Stimulated activated CD4-positive, alpha-beta T cell treated with anti-CD3 and anti-CD28 coated beads, Interleukin-4, amount 100 ng/mL, for 24 hours (primary cell): ENCODE measurements around the gene OCLN.
A peak's percentile ranks its signal among the peaks of the same experiment; 100 is the strongest.
"Not testable (repeated sequence)": the region's sequence is repeated elsewhere in the genome, so short reads cannot be mapped to it uniquely, and the experiment has no call there.

Source experiments
- DNase-seq: peaks from one replicate; pipeline ENCODE4 v3.0.0-alpha.2; 2020

The OCLN gene

DNA sequence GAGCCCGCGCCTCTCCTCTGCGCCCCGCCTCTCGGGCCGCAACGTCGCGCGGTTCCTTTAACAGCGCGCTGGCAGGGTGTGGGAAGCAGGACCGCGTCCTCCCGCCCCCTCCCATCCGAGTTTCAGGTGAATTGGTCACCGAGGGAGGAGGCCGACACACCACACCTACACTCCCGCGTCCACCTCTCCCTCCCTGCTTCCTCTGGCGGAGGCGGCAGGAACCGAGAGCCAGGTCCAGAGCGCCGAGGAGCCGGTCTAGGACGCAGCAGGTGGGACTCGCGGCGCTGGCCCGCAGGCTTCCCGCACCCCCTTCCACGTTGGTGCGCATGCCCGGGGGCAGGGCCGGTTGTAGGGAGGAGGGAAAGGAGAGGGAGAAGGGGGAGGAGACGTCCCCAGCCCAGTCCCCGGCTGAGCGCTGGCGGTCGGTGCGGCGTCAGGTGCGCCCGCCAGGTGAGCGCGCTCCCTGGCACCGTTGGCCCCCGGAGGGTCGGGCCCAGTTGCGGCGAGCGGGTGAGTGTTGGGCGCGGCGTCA, at the start of gene OCLN:
OCLN (plus strand) TSS at position 400 of the 532 bp plus-strand sequence. CDS start 11,455 bp downstream, outside the sequence.
- DNase-seq = peak; percentile 7

GRCh38 chr5:69444127-69444754, 48.3 kb upstream of the OCLN start:
- DNase-seq = no peak

DNA sequence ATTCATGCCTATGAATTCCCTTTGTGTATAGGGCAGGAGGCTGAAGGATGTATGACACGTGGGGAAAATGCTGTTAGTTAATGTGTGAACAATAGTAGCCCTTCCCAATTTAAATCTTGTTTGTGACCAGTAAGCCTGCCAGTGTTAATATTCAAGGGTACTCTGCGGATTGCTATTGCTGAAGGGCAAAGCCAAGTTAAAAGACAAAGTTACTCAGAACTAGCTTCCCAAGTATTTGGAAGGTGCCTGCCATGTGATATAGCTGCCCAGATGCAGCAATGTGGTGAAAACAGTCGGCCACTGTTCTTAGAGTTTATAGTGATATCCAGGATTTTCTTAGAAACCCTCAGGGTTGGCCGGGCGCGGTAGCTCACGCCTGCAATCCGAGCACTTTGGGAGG, 43.1 kb upstream of the OCLN start:
- no peak for DNase-seq

- DNase-seq = no peak
Observed at GRCh38 chr5:69450116-69450515, 42.5 kb upstream of the OCLN start.

- not testable (repeated sequence) for DNase-seq
Observed at GRCh38 chr5:69450527-69450926, 42.1 kb upstream of the OCLN start.

GRCh38 chr5:69451941-69452647, 40.5 kb upstream of the OCLN start:
- DNase-seq = no peak

GRCh38 chr5:69453487-69453886, 39.1 kb upstream of the OCLN start:
- DNase-seq = not testable (repeated sequence)

GRCh38 chr5:69454460-69455249, 37.9 kb upstream of the OCLN start:
- no peak for DNase-seq

GRCh38 chr5:69455428-69455988, 37.1 kb upstream of the OCLN start:
- DNase-seq = not testable (repeated sequence)

GRCh38 chr5:69462170-69462569, 30.4 kb upstream of the OCLN start:
- DNase-seq = no peak

- DNase-seq = not testable (repeated sequence)
Observed at GRCh38 chr5:69466375-69466774, 26.2 kb upstream of the OCLN start.

GRCh38 chr5:69467442-69468225, 25.0 kb upstream of the OCLN start:
- no peak for DNase-seq

- no peak for DNase-seq
Observed at GRCh38 chr5:69468631-69469030, 24.0 kb upstream of the OCLN start.

- DNase-seq = not testable (repeated sequence)
Observed at GRCh38 chr5:69471516-69471915, 21.1 kb upstream of the OCLN start.

DNA sequence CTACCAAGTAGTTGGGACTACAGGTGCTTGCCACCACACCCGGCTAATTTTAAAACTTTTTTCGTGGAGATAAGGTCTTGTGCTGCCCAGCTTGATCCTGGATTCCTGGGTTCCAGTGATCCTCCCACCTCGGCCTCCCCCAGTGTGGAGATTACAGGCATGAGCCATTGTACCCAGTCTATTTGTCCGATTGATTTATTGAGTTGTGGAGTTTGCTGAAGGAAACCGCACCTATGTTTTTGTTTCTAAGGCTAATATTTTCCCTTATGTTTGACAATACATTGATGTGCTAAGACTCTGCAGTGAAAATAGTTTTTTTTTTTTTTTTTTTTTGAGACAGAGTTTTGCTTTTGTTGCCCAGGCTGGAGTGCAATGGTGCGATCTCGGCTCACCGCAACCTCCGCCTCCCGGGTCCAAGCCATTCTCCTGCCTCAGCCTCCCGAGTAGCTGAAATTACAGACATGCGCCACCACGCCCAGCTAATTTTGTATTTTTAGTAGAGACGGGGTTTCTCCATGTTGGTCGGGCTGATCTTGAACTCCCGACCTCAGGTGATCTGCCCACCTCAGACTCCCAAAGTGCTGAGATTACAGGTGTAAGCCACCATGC, 20.0 kb upstream of the OCLN start:
- DNase-seq = not testable (repeated sequence)

- DNase-seq = no peak
Observed at GRCh38 chr5:69477170-69477569, 15.4 kb upstream of the OCLN start.

- not testable (repeated sequence) for DNase-seq
Observed at GRCh38 chr5:69478296-69478695, 14.3 kb upstream of the OCLN start.

- DNase-seq = no peak
Observed at GRCh38 chr5:69484891-69485290, 7.7 kb upstream of the OCLN start.

DNA sequence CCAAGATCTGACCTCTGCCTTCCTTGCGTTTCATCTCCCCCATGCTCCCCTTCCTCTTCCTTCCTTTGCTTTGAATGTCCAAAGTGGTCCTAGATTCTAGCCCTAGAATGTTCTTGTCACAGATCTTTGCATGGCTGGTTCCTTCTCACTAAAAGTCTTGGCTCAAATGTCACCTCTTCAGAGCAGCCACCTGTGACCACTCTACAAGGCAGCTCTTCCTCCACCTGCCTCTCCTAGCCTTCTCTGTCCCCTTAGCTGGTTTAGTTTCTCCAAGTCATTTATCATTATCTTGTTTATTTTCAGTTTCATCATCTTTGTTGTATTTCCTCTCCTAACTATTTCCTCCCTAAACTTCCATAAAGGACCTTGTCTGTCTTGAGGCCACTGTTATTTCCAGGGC, 7.1 kb upstream of the OCLN start:
- DNase-seq = no peak

- DNase-seq = no peak
Observed at GRCh38 chr5:69489246-69489645, 3.3 kb upstream of the OCLN start.

DNA sequence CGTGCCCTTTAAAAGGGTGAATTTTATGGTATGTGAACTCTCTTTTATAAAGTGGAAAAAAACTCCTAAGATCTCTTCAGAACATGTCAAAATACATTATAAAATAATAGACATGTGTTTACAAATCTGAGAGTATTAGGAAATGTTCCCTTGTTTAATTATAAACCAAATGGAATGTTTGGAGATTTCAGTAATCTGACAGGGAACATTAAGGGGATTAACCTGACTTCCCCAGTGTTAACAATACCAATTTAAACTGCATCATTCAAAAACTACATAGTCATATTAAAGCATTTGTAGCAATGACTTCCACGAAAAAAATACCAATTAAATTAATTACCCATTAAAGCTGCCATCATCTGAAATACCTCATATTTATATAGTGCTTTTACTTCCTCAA, 1.6 kb upstream of the OCLN start:
- no peak for DNase-seq

DNA sequence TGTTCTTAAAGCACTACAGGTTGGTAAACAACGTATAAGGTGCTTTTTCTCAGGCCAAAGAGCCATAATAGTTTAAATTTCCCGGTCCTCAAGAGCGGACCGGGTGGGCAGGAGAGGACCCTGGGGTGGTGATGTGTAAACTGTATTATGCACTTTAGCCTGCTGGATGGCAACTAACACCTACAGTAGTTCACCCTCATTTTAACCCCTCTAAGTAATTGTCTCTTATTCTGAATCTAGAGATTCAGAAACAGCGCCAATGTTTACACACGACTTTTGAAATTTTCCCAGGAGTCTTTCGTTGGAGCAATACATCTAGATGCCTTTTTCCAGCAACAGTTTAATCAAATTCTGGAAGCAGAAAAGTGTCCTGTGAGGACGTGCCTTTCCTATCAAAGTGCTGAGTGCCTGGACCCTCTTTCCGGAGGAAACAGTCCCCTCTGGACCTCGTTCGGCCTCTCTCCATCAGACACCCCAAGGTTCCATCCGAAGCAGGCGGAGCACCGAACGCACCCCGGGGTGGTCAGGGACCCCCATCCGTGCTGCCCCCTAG, 676 bp upstream of the OCLN start:
- no peak for DNase-seq
